Heart left ventricle (tissue), 16 donors: ENCODE measurements around the gene WWTR1. TPM values are rescaled to one million over a fixed set of nuclear protein-coding genes. Genes with fewer than 3 reads are reported as not detected.

ENCODE experiments used
- ATAC-seq, 4 donors: fragments of 200-7000 bp; cut with Tn5 transposase; one replicate each; pipeline ENCODE4 v1.9.1; 2020 to 2022; ENCODE audit warnings: moderate library complexity in 4 of 4, mild to moderate bottlenecking in 3 of 4, moderate number of reproducible peaks in 1 of 4
- DNase-seq, 5 donors: peaks; one replicate each; pipeline ENCODE4 v3.0.0-alpha.2; 2020
- H3K27ac ChIP-seq, 12 donors: fragments of 200-600 bp; sonication (generic) in 4 of 12; one replicate each; pipeline versions ENCODE4 v1.5.0 to v1.8.0; 2016 to 2022; ENCODE audit warnings: mild to moderate bottlenecking in 2 of 12
- H3K27me3 ChIP-seq, 9 donors: fragments of 200-600 bp; sonication (generic) in 2 of 9; one replicate each; pipeline versions ENCODE4 v1.5.1 to v1.8.0; 2016 to 2022; ENCODE audit warnings: mild to moderate bottlenecking in 3 of 9
- H3K36me3 ChIP-seq, 9 donors: fragments of 200-600 bp; sonication (generic) in 2 of 9; one replicate each; pipeline versions ENCODE4 v1.5.0 to v1.8.0; 2018 to 2022; ENCODE audit warnings: mild to moderate bottlenecking in 2 of 9
- H3K4me1 ChIP-seq, 12 donors: fragments of 200-600 bp; sonication (generic) in 4 of 12; one replicate each; pipeline versions ENCODE4 v1.5.0 to v1.8.0; 2016 to 2022; ENCODE audit warnings: mild to moderate bottlenecking in 3 of 12
- H3K4me3 ChIP-seq, 12 donors: fragments of 200-600 bp; sonication (generic) in 4 of 12; one replicate each; pipeline versions ENCODE4 v1.5.0 to v1.8.0; 2017 to 2022; ENCODE audit warnings: mild to moderate bottlenecking in 9 of 12, moderate library complexity in 4 of 12
- H3K9me3 ChIP-seq, 12 donors: fragments of 200-600 bp; sonication (generic) in 4 of 12; one replicate each; pipeline versions ENCODE4 v1.5.0 to v1.8.0; 2016 to 2022; ENCODE audit warnings: mild to moderate bottlenecking in 1 of 12
- CTCF ChIP-seq, 12 donors: fragments of 200-600 bp; sonication (generic) in 4 of 12; IDR thresholded peaks; one replicate each; pipeline versions ENCODE4 v1.5.0 to v1.8.0; 2018 to 2022; ENCODE audit warnings: antibody characterized with exemption in 12 of 12, mild to moderate bottlenecking in 5 of 12
- POLR2A ChIP-seq, 2 donors: fragments of 450-650 bp; IDR thresholded peaks; one replicate each; pipeline ENCODE4 v1.6.1; 2017; ENCODE audit warnings: antibody characterized with exemption in 2 of 2, mild to moderate bottlenecking in 2 of 2, moderate library complexity in 2 of 2
- WGBS, 4 donors: extraction: QIAGEN DNeasy Blood & Tissue Kit in 2 of 4; methylation state at CpG; one replicate each; pipeline versions ENCODE4 v1.1.5 to v1.1.7; 2013 to 2018; 5-methylcytosine and 5-hydroxymethylcytosine counted together
- intact Hi-C, 10 donors: fragments of 100-400 bp; cut with DNase I; formaldehyde crosslinking; loops; one replicate each; pipeline versions ENCODE4 v1.11.1 to v1.14.2; 2022
- polyA plus RNA-seq, 2 donors: library from polyadenylated mRNA; stranded (reverse); fragments of 200-250 nt; gene quantifications; one replicate each; pipeline ENCODE4 v1.2.3, GENCODE V29; 2013
- total RNA-seq, 9 donors: library from RNA; depleted of rRNA in 2 of 9; stranded (reverse); fragments of >200 nt in 2 of 9; fragmentation: NEBNext Ultra II Directional in 3 of 9; extraction: Animal tissue kit (Norgen Biotek cat#: 25700) in 3 of 9; gene quantifications; one replicate each; pipeline versions ENCODE4 v1.1.0 to v1.2.4, GENCODE V29; 2016 to 2023
- donor health status: ischemic (EF 13 %, LVEDD 7.1; RV severe dilation, severe dysfunction).
- donor health status: healthy with polysubstance abuse.
- donor health status: DM: no; HTN: yes; CAD: no.
- donor health status: DM: no; HTN: no; CAD: no.
- donor health status: ischemic (EF 25% LVEDD 6.9; RV normal size, moderate dysfunction).
- donor health status: ischemic (EF 25% LVEDD 5.7; RV mildly dilated, moderate dysfunction).
- donor health status: healthy.
- donor health status: DM: yes; HTN: yes; CAD: no.
- donor health status: ischemic (EF 35%, LVEDD 5.7; RV mildly dilated, moderate dysfunction).
- donor health status: nonischemic (EF 11% LVEDD 7.7; RV severe dilation, severe dysfunction).
- donor health status: DM: yes; HTN: yes; CAD: no.
- donor health status: PGD.
- donor health status: ischemic (EF 29% LVEDD 5.4; RV normal size, mild dysfunction).
- donor health status: nonischemic (EF 23%, LVEDD 6.1; RV moderate dilation, normal function).

WWTR1 gene
- total and polyA plus RNA-seq, 11 donors: 14.5 to 71.7 (median 41.2) TPM

DNA sequence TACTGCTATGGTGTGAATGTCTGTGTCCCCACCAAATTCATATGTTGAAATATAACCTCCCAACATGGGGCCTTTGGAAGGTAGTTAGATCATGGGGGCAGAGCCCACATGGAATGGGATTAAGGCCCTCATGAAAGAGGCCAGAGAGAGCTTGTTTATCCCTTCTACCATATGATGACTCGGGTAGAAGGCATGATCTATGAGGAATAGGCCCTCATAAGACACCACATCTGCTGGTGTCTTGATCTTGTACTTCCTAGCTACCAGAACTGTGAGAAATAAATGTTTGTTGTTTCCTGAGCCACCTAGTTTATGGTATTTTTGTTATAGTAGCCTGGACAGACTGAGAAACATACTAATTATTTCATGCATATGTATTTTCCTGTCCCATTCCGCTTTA lies 51.9 kb downstream of the WWTR1 start:
- H3K27me3 ChIP-seq: peaks cover 0 to 7% (median 0%) of the 10 kb centered on the region in 9 donors
- intact Hi-C loops: no loop called here
- TF ChIP-seq CTCF (IDR thresholded peaks at IDR 0.05) (no peak), POLR2A (IDR thresholded peaks at IDR 0.05) (no peak)
- H3K4me3 ChIP-seq: no peak overlapping the region
- ATAC-seq (no peak), DNase-seq (no peak)
- no peaks in the 10 kb centered on the region for H3K9me3 ChIP-seq
- H3K36me3 ChIP-seq: no peaks in the 10 kb centered on the region
- 92 to 97% (median 94%) methylated on average over 2 of the region's 2 CpGs for WGBS, 4 donors
- H3K4me1 ChIP-seq: peaks cover 8 to 85% (median 49%) of the 10 kb centered on the region in 12 donors
- no peak overlapping the region for H3K27ac ChIP-seq

- DNase-seq (no peak), ATAC-seq (peak in 3 of 4 donors; percentile 24 to 47 (median 46))
- intact Hi-C loops: no loop called here
- TF ChIP-seq CTCF (IDR thresholded peaks at IDR 0.05): no peak
- TF ChIP-seq POLR2A (IDR thresholded peaks at IDR 0.05): no peak
- Histone ChIP-seq H3K36me3 (no peaks in the 10 kb centered on the region), H3K27me3 (peaks cover 0 to 7% (median 0%) of the 10 kb centered on the region in 9 donors), H3K4me3 (no peak overlapping the region), H3K4me1 (peaks cover 3 to 77% (median 38%) of the 10 kb centered on the region in 12 donors), H3K9me3 (no peaks in the 10 kb centered on the region), H3K27ac (peak overlapping the region in 5 of 12 donors; percentile 2 to 28 (median 15))
- WGBS, 4 donors: 51 to 76% (median 69%) methylated on average over 3 to 4 of the region's 4 CpGs
Observed at GRCh38 chr3:149604125-149604875, 53.5 kb downstream of the WWTR1 start.

GRCh38 chr3:149603126-149604074 lies 54.4 kb downstream of the WWTR1 start:
- 47 to 66% (median 63%) methylated on average over 3 of the region's 3 CpGs for WGBS, 4 donors

More at GRCh38 chr3:149603126-149604074, 54.4 kb downstream of the WWTR1 start:
- Histone ChIP-seq H3K36me3 (no peaks in the 10 kb centered on the region), H3K9me3 (no peaks in the 10 kb centered on the region), H3K4me1 (peaks cover 3 to 78% (median 35%) of the 10 kb centered on the region in 12 donors), H3K27me3 (no peaks in the 10 kb centered on the region), H3K4me3 (no peak overlapping the region), H3K27ac (no peak overlapping the region)
- no peak for ATAC-seq
- intact Hi-C loops: no loop called here
- no peak for DNase-seq
- TF ChIP-seq CTCF (IDR thresholded peaks at IDR 0.05) (no peak), POLR2A (IDR thresholded peaks at IDR 0.05) (no peak)
